Gastroesophageal sphincter (tissue), 4 donors: ENCODE data around the gene ZNF576. TPM values are rescaled to one million over a fixed set of nuclear protein-coding genes. Genes with fewer than 3 reads are reported as not detected.

Source experiments
- ATAC-seq: fragments of 150-250 bp; one replicate; pipeline ENCODE4 v1.9.1; 2016; ENCODE audit warnings: mild to moderate bottlenecking, moderate library complexity
- H3K27ac ChIP-seq, 4 donors: fragments of 200-600 bp; sonication (generic) in 3 of 4; 1 replicate in 3 of 4; 2 replicates in 1 of 4; pipeline ENCODE4 v1.5.1; 2016 to 2019
- H3K27me3 ChIP-seq: fragments of 200-600 bp; sonication (generic); one replicate; pipeline ENCODE4 v1.5.1; 2019
- H3K36me3 ChIP-seq, 2 donors: fragments of 200-600 bp; sonication (generic); one replicate each; pipeline ENCODE4 v1.5.1; 2019; ENCODE audit warnings: control low read depth in 1 of 2
- H3K4me1 ChIP-seq, 3 donors: fragments of 200-600 bp; sonication (generic); 1 replicate in 2 of 3; 2 replicates in 1 of 3; pipeline ENCODE4 v1.5.1; 2016 to 2019; ENCODE audit warnings: control low read depth in 2 of 3
- H3K4me3 ChIP-seq, 2 donors: fragments of 200-600 bp; sonication (generic); one replicate each; pipeline ENCODE4 v1.5.1; 2019; ENCODE audit warnings: mild to moderate bottlenecking in 1 of 2, moderate library complexity in 1 of 2
- H3K9me3 ChIP-seq, 3 donors: fragments of 200-600 bp; sonication (generic); one replicate each; pipeline ENCODE4 v1.5.1; 2017 to 2019; ENCODE audit warnings: control low read depth in 2 of 3
- EP300 ChIP-seq: sonication (generic); formaldehyde crosslinking; IDR thresholded peaks from one replicate; pipeline ENCODE4 v1.6.1; 2017; ENCODE audit warnings: antibody characterized with exemption, mild to moderate bottlenecking
- POLR2A ChIP-seq, 2 donors: fragments of 450-650 bp; IDR thresholded peaks; one replicate each; pipeline ENCODE4 v1.6.1; 2017; ENCODE audit warnings: antibody characterized with exemption in 2 of 2, mild to moderate bottlenecking in 2 of 2, moderate library complexity in 1 of 2
- POLR2AphosphoS5 ChIP-seq: sonication (generic); formaldehyde crosslinking; IDR thresholded peaks from one replicate; pipeline ENCODE4 v1.6.1; 2017; ENCODE audit warnings: antibody characterized with exemption
- WGBS, 2 donors: methylation state at CpG; one replicate each; pipeline ENCODE4 v1.1.5; 2018; ENCODE audit warnings: low coverage in 1 of 2; 5-methylcytosine and 5-hydroxymethylcytosine counted together
- total RNA-seq, 4 donors: library from RNA; depleted of rRNA; stranded (reverse); fragments of >200 nt; gene quantifications; one replicate each; pipeline ENCODE4 v1.1.0, GENCODE V29; 2016
- TF ChIP-seq, protein P1 (sequence below), 4 experiments: fragments of 200-600 bp in 2 of 4; fragments of 450-650 bp in 2 of 4; sonication (generic) in 1 of 4; IDR thresholded peaks; one replicate each; pipeline ENCODE4 v1.5.1; 2017 to 2019; ENCODE audit warnings: antibody characterized with exemption in 4 of 4, mild to moderate bottlenecking in 2 of 4, moderate library complexity in 2 of 4

ZNF576 gene
- total RNA-seq, 4 donors from 2014 or later = 10.8 to 19.9 (median 14.2) TPM

- Histone ChIP-seq H3K27me3 (no peaks in the 10 kb centered on the region), H3K9me3 (no peaks in the 10 kb centered on the region), H3K4me1 (peaks cover 0 to 11% (median 4%) of the 10 kb centered on the region in 3 donors), H3K36me3 (peaks cover 0 to 9% of the 10 kb centered on the region in 2 donors), H3K27ac (no peak overlapping the region), H3K4me3 (no peak overlapping the region)
- 51% methylated on average over 3 of the region's 30 CpGs; no CpG with 5 or more reads in 1 of the 2 donors for WGBS, 2 donors
- ATAC-seq = no peak
- no peak for TF ChIP-seq POLR2AphosphoS5
- no peak for TF ChIP-seq POLR2A (IDR thresholded peaks at IDR 0.05)
- no peak for TF ChIP-seq EP300
- TF ChIP-seq, protein P1, sequence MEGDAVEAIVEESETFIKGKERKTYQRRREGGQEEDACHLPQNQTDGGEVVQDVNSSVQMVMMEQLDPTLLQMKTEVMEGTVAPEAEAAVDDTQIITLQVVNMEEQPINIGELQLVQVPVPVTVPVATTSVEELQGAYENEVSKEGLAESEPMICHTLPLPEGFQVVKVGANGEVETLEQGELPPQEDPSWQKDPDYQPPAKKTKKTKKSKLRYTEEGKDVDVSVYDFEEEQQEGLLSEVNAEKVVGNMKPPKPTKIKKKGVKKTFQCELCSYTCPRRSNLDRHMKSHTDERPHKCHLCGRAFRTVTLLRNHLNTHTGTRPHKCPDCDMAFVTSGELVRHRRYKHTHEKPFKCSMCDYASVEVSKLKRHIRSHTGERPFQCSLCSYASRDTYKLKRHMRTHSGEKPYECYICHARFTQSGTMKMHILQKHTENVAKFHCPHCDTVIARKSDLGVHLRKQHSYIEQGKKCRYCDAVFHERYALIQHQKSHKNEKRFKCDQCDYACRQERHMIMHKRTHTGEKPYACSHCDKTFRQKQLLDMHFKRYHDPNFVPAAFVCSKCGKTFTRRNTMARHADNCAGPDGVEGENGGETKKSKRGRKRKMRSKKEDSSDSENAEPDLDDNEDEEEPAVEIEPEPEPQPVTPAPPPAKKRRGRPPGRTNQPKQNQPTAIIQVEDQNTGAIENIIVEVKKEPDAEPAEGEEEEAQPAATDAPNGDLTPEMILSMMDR (IDR thresholded peaks at IDR 0.05) = no peak
Observed at GRCh38 chr19:43624933-43625332, 28.5 kb downstream of the ZNF576 start.

GRCh38 chr19:43625918-43626579 lies 29.7 kb downstream of the ZNF576 start:
- no peaks in the 10 kb centered on the region for H3K27me3 ChIP-seq
- peaks cover 0 to 9% of the 10 kb centered on the region in 2 donors for H3K36me3 ChIP-seq
- WGBS, 2 donors = 67 to 72% methylated on average over 6 to 18 of the region's 32 CpGs
- no peak overlapping the region for H3K27ac ChIP-seq
- H3K4me3 ChIP-seq = no peak overlapping the region
- TF ChIP-seq, protein P1 (IDR thresholded peaks at IDR 0.05) = no peak
- TF ChIP-seq POLR2AphosphoS5 (no peak), EP300 (no peak), POLR2A (IDR thresholded peaks at IDR 0.05) (no peak)
- H3K9me3 ChIP-seq = no peaks in the 10 kb centered on the region
- H3K4me1 ChIP-seq = peaks cover 0 to under 1% (median 0%) of the 10 kb centered on the region in 3 donors
- no peak for ATAC-seq

GRCh38 chr19:43626838-43627237 lies 30.4 kb downstream of the ZNF576 start:
- WGBS, 2 donors = 74 to 80% methylated on average over 2 to 4 of the region's 17 CpGs
- ATAC-seq = no peak
- H3K27ac ChIP-seq = no peak overlapping the region

DNA sequence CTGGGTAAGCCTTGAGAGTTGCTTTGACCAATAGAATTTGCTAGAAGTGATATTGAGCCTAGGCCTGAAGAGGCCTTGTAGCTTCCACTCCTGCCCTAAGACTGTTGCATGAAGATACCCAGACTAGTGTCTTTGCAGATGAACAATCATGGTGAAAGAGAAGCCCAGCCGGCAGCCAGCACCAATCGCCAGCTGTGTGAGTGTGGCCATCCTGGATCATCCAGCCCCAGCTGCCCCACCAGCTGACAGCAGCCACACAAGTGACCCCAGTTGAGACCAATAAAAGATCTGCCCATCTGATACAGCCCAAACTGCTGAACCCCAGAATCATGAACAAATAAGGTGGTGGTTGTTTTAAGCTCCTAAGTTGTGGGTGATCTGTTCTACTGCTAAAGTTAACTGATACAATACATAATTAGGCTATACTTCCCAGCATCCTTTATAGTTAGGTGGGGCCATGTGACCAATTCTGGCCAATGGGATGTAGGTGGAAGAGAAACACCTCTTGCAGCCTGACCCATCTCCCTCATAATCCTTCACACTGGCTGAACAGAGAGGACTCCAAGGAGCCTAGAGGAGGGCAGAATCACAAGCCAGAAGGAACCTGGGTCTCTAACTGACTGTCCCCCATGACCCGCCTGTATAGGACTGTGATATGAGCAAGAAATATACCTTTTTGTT lies 32.4 kb downstream of the ZNF576 start:
- H3K27me3 ChIP-seq = no peaks in the 10 kb centered on the region
- H3K27ac ChIP-seq = no peak overlapping the region
- WGBS, 2 donors = 100% methylated on average over 1 of the region's 3 CpGs
- no peak for ATAC-seq
- no peak overlapping the region for H3K4me3 ChIP-seq
- TF ChIP-seq POLR2A (IDR thresholded peaks at IDR 0.05) = no peak
- TF ChIP-seq, protein P1 (IDR thresholded peaks at IDR 0.05) = no peak
- no peak for TF ChIP-seq EP300
- no peak for TF ChIP-seq POLR2AphosphoS5
- peaks cover 0 to 5% of the 10 kb centered on the region in 2 donors for H3K36me3 ChIP-seq
- H3K9me3 ChIP-seq = no peaks in the 10 kb centered on the region
- H3K4me1 ChIP-seq = no peaks in the 10 kb centered on the region

More at GRCh38 chr19:43626838-43627237, 30.4 kb downstream of the ZNF576 start:
- Histone ChIP-seq H3K4me3 (no peak overlapping the region), H3K4me1 (no peaks in the 10 kb centered on the region), H3K9me3 (no peaks in the 10 kb centered on the region), H3K27me3 (no peaks in the 10 kb centered on the region), H3K36me3 (peaks cover 0 to 9% of the 10 kb centered on the region in 2 donors)
- no peak for TF ChIP-seq EP300
- TF ChIP-seq, protein P1 (IDR thresholded peaks at IDR 0.05) = no peak
- no peak for TF ChIP-seq POLR2AphosphoS5
- no peak for TF ChIP-seq POLR2A (IDR thresholded peaks at IDR 0.05)
